ENCODE measurements around the gene AGPS.

DNA sequence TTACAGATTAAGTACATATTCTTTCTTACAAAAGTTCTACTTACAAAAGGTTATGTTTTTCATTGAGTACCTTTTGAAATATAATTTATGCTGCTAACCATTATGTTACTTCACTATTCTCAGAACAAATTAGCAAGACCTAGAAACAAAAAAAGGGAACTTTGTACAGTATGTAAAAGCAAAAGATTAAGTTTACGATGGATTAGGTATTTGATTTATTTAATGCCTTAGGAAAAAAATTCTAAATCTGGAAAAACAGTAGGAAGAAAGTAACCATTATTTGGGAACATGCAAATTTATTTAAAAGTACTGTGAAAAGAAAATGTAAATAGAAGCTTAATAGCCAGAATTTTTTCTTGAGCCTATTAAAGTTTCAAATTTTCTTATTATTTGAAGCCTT, 144.6 kb downstream of the AGPS start:
- TF ChIP-seq, protein P1, sequence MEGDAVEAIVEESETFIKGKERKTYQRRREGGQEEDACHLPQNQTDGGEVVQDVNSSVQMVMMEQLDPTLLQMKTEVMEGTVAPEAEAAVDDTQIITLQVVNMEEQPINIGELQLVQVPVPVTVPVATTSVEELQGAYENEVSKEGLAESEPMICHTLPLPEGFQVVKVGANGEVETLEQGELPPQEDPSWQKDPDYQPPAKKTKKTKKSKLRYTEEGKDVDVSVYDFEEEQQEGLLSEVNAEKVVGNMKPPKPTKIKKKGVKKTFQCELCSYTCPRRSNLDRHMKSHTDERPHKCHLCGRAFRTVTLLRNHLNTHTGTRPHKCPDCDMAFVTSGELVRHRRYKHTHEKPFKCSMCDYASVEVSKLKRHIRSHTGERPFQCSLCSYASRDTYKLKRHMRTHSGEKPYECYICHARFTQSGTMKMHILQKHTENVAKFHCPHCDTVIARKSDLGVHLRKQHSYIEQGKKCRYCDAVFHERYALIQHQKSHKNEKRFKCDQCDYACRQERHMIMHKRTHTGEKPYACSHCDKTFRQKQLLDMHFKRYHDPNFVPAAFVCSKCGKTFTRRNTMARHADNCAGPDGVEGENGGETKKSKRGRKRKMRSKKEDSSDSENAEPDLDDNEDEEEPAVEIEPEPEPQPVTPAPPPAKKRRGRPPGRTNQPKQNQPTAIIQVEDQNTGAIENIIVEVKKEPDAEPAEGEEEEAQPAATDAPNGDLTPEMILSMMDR (IDR thresholded peaks at IDR 0.05; ENCODE audit: borderline replicate concordance, extremely low read depth, low read length, poor library complexity, severe bottlenecking), result no peak
- TF ChIP-seq EZH2 (IDR thresholded peaks at IDR 0.05; ENCODE audit: borderline replicate concordance, low read depth, low read length, severe bottlenecking), result no peak

Data from DND-41 (cell line).